GM18909 (cell line): ENCODE measurements around the gene PDSS1.

Source experiments
- ATAC-seq: cut with Tn5 transposase; IDR thresholded peaks from one replicate; pipeline ENCODE4 v1.9.1; 2021; ENCODE audit warnings: mild to moderate bottlenecking; ENCODE audit not compliant: unreplicated experiment, poor library complexity

Gene PDSS1

GRCh38 chr10:26790221-26790995, 92.9 kb downstream of the PDSS1 start:
- no peak for ATAC-seq

DNA sequence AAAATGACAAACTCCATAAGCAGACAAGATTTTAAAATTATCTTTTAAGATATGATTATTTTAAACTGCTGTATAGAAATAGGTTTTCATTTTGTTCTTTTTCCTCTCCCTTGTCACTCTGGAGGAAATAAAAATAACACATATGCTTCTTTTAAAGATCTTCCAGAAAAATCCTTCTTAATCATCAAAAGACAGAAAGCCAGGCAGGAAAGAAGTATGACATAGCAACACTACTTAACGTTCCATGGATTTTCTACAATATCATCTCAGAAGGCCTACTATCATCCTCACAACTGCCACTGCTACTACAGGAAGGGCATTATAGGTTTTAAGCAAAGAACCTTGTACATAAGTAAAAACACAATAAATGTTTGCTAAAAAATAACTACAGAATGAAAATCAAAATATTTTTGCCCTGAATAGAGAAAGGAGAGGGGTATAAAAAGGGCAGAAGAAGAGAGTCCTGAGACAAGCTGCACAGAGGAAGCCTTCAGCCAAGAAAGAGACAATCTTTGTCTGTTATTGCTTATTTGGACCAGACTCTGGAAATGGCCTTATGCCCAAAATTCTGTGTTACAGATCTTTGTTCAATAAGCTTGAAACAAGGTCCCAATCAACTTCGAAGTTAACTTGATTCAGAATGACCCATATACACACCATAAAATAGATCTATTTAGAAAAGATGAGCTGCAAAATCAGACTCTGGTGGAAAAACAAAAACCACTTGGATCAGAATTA, 95.4 kb downstream of the PDSS1 start:
- no peak for ATAC-seq
